GM12872 (cell line): ENCODE data around the gene TIPARP.

Source experiments
- CTCF ChIP-seq: IDR thresholded peaks from 3 replicates; pipeline ENCODE4 v1.5.1; 2011; ENCODE audit warnings: low read depth, mild to moderate bottlenecking, low read length, moderate library complexity; ENCODE audit not compliant: insufficient read depth

Gene TIPARP

GRCh38 chr3:156729460-156730179, 55.2 kb downstream of the TIPARP start:
- no peak for TF ChIP-seq CTCF

- TF ChIP-seq CTCF, result no peak
Measured at GRCh38 chr3:156731813-156732212, 57.4 kb downstream of the TIPARP start.

- TF ChIP-seq CTCF, result no peak
Measured at GRCh38 chr3:156732261-156732660, 57.9 kb downstream of the TIPARP start.

GRCh38 chr3:156732715-156733421, 58.5 kb downstream of the TIPARP start:
- TF ChIP-seq CTCF, result no peak

- no peak for TF ChIP-seq CTCF
Measured at GRCh38 chr3:156735471-156735870, 61.1 kb downstream of the TIPARP start.

GRCh38 chr3:156738251-156738650, 63.9 kb downstream of the TIPARP start:
- TF ChIP-seq CTCF, result no peak

GRCh38 chr3:156739976-156740375, 65.6 kb downstream of the TIPARP start:
- TF ChIP-seq CTCF, result no peak
